ENCODE measurements around the gene DRG2. TPM values are rescaled to one million over a fixed set of nuclear protein-coding genes. Genes with fewer than 3 reads are reported as not detected.

Gene DRG2
- total and polyA plus RNA-seq, 2 donors (not counting 3 experiments of a cell fraction or from before 2014, with no cell fraction given) = 50.2 to 60.4 TPM

DNA sequence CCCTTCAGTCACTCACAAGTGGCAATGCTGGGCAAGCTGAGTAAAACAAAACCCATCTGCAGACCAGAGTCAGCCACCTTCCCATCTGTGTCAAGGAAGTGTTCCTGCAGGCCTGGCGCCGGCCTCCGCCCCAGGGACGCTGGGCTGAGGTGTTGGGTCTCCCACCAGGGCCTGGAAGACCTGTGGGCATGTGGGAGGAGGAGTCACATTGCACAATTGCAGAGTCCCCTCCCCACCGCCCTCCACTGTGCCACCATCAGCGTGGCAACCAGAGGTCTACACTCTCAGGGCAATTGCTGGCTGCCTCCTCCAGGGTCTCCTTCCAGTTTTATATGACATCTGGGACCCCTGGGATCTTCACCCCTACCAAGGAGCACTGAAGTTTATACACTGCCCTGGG, 17.8 kb downstream of the DRG2 start:
- no peaks in the 10 kb centered on the region for H3K4me1 ChIP-seq (ENCODE audit: control insufficient read depth, extremely low read depth, insufficient read depth, low read length)
- ChIA-PET POLR2A (no interaction called here), CTCF (no interaction called here)
- no peaks in the 10 kb centered on the region for H3K9me1 ChIP-seq (replicated peaks; ENCODE audit: control insufficient read depth, extremely low read depth, insufficient read depth, low read length)
- H3K36me3 ChIP-seq (ENCODE audit: control insufficient read depth in 2 of 2, extremely low read depth in 1 of 2, insufficient read depth in 2 of 2, low read length in 2 of 2) = peaks cover 0 to 16% of the 10 kb centered on the region in 2 experiments
- H2AFZ ChIP-seq (ENCODE audit: low read depth, low read length) = no peak overlapping the region
- H3K9me3 ChIP-seq (replicated peaks; ENCODE audit: control insufficient read depth, insufficient read depth, low read length) = no peaks in the 10 kb centered on the region
- no peak overlapping the region for H3K27ac ChIP-seq (ENCODE audit: insufficient read depth, low read depth, low read length)
- no TSS peak for BruUV-seq (replicated peaks)
- TF ChIP-seq POLR2A (IDR thresholded peaks at IDR 0.05; ENCODE audit: low read depth, low read length) (no peak), GATA2 (IDR thresholded peaks at IDR 0.05; ENCODE audit: insufficient read depth, insufficient read length, low read depth, low read length) (no peak), MYC (IDR thresholded peaks at IDR 0.05; ENCODE audit: low read depth, low read length) (no peak), POLR2AphosphoS5 (IDR thresholded peaks at IDR 0.05; ENCODE audit: insufficient read depth, low read depth, low read length) (no peak), EZH2 (IDR thresholded peaks at IDR 0.05; ENCODE audit: borderline replicate concordance, low read depth, low read length, severe bottlenecking) (no peak)
- TF ChIP-seq, protein P1, sequence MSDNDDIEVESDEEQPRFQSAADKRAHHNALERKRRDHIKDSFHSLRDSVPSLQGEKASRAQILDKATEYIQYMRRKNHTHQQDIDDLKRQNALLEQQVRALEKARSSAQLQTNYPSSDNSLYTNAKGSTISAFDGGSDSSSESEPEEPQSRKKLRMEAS (IDR thresholded peaks at IDR 0.05; ENCODE audit: insufficient read depth, insufficient read length) = no peak
- no peak overlapping the region for H3K4me3 ChIP-seq (replicated peaks in 1 of 3; ENCODE audit: insufficient read depth in 1 of 3, low read depth in 1 of 3, low read length in 3 of 3)
- DNase-seq (ENCODE audit: low read depth, low spot score) (no peak), FAIRE-seq (no peak)
- H3K9ac ChIP-seq (replicated peaks; ENCODE audit: extremely low read depth, insufficient read depth, low read length) = no peak overlapping the region
- no peak overlapping the region for H3K4me2 ChIP-seq (ENCODE audit: insufficient read depth, low read length)
- no peaks in the 10 kb centered on the region for H3K79me2 ChIP-seq (ENCODE audit: control insufficient read depth, insufficient read depth, low read length)
- H3K27me3 ChIP-seq (ENCODE audit: control insufficient read depth in 2 of 2, insufficient read depth in 2 of 2, low read length in 2 of 2) = no peaks in the 10 kb centered on the region
- intact Hi-C loops (cut with micrococcal nuclease) = no loop called here
- no peaks in the 10 kb centered on the region for H4K20me1 ChIP-seq (replicated peaks; ENCODE audit: control insufficient read depth, extremely low read depth, insufficient read depth, low read length)
- dilution Hi-C loops (cut with MboI; ENCODE audit: extremely low pct_ligation_motif_present, low sequenced_read_pairs) = no loop called here

DNA sequence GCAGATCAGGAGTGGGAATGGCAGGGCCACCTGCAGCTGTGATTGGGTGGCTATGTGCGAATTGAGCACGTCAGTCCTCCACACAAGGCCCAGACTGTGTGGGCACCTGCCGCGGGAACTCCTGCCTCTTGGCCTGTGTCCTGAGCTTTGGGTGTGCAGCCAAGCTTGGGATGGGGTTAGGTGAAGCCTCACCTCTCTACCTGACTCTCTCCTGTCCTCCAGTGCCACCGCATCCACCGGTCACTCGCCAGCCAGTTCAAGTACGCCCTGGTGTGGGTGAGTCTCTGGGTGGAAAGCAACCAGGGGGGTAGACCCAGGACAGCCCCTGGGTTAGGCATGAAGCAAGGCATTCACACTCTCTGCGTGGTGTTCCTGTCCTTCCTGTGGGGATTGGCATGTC, 18.5 kb downstream of the DRG2 start:
- DNase-seq (ENCODE audit: low read depth, low spot score) (no peak), FAIRE-seq (no peak)
- TF ChIP-seq, protein P1 (IDR thresholded peaks at IDR 0.05; ENCODE audit: insufficient read depth, insufficient read length) = no peak
- TF ChIP-seq, protein P2, sequence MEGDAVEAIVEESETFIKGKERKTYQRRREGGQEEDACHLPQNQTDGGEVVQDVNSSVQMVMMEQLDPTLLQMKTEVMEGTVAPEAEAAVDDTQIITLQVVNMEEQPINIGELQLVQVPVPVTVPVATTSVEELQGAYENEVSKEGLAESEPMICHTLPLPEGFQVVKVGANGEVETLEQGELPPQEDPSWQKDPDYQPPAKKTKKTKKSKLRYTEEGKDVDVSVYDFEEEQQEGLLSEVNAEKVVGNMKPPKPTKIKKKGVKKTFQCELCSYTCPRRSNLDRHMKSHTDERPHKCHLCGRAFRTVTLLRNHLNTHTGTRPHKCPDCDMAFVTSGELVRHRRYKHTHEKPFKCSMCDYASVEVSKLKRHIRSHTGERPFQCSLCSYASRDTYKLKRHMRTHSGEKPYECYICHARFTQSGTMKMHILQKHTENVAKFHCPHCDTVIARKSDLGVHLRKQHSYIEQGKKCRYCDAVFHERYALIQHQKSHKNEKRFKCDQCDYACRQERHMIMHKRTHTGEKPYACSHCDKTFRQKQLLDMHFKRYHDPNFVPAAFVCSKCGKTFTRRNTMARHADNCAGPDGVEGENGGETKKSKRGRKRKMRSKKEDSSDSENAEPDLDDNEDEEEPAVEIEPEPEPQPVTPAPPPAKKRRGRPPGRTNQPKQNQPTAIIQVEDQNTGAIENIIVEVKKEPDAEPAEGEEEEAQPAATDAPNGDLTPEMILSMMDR (IDR thresholded peaks at IDR 0.05; ENCODE audit: extremely low read depth in 1 of 2, insufficient read depth in 1 of 2, low read depth in 1 of 2, low read length in 2 of 2) = no peak
- TF ChIP-seq POLR2AphosphoS5 (IDR thresholded peaks at IDR 0.05; ENCODE audit: insufficient read depth, low read depth, low read length) (no peak), POLR2A (IDR thresholded peaks at IDR 0.05; ENCODE audit: low read depth, low read length) (no peak), GATA2 (IDR thresholded peaks at IDR 0.05; ENCODE audit: insufficient read depth, insufficient read length, low read depth, low read length) (no peak), EZH2 (IDR thresholded peaks at IDR 0.05; ENCODE audit: borderline replicate concordance, low read depth, low read length, severe bottlenecking) (no peak), FOS (IDR thresholded peaks at IDR 0.05; ENCODE audit: borderline replicate concordance, insufficient read depth, low read length) (no peak), MYC (IDR thresholded peaks at IDR 0.05; ENCODE audit: low read depth, low read length) (no peak), JUN (IDR thresholded peaks at IDR 0.05; ENCODE audit: borderline replicate concordance, insufficient read depth, insufficient read length, low read depth) (no peak)
- H3K36me3 ChIP-seq (ENCODE audit: control insufficient read depth in 2 of 2, extremely low read depth in 1 of 2, insufficient read depth in 2 of 2, low read length in 2 of 2) = peaks cover 0 to 16% of the 10 kb centered on the region in 2 experiments
- no peaks in the 10 kb centered on the region for H3K9me1 ChIP-seq (replicated peaks; ENCODE audit: control insufficient read depth, extremely low read depth, insufficient read depth, low read length)
- H2AFZ ChIP-seq (ENCODE audit: low read depth, low read length) = no peak overlapping the region
- dilution Hi-C loops (cut with MboI; ENCODE audit: extremely low pct_ligation_motif_present, low sequenced_read_pairs) = no loop called here
- no peaks in the 10 kb centered on the region for H3K79me2 ChIP-seq (ENCODE audit: control insufficient read depth, insufficient read depth, low read length)
- POLR2A ChIA-PET = no interaction called here
- H3K4me1 ChIP-seq (ENCODE audit: control insufficient read depth, extremely low read depth, insufficient read depth, low read length) = no peaks in the 10 kb centered on the region
- H3K4me2 ChIP-seq (ENCODE audit: insufficient read depth, low read length) = no peak overlapping the region
- BruUV-seq (replicated peaks) = no TSS peak
- CTCF ChIA-PET = no interaction called here
- no peak overlapping the region for H3K4me3 ChIP-seq (replicated peaks in 1 of 3; ENCODE audit: insufficient read depth in 1 of 3, low read depth in 1 of 3, low read length in 3 of 3)
- no peaks in the 10 kb centered on the region for H3K9me3 ChIP-seq (replicated peaks; ENCODE audit: control insufficient read depth, insufficient read depth, low read length)
- no peak overlapping the region for H3K9ac ChIP-seq (replicated peaks; ENCODE audit: extremely low read depth, insufficient read depth, low read length)
- H3K27me3 ChIP-seq (ENCODE audit: control insufficient read depth in 2 of 2, insufficient read depth in 2 of 2, low read length in 2 of 2) = no peaks in the 10 kb centered on the region
- intact Hi-C loops (cut with micrococcal nuclease) = no loop called here
- no peaks in the 10 kb centered on the region for H4K20me1 ChIP-seq (replicated peaks; ENCODE audit: control insufficient read depth, extremely low read depth, insufficient read depth, low read length)
- H3K27ac ChIP-seq (ENCODE audit: insufficient read depth, low read depth, low read length) = no peak overlapping the region
